ENCODE measurements around the gene PIEZO2.

Gene PIEZO2

DNA sequence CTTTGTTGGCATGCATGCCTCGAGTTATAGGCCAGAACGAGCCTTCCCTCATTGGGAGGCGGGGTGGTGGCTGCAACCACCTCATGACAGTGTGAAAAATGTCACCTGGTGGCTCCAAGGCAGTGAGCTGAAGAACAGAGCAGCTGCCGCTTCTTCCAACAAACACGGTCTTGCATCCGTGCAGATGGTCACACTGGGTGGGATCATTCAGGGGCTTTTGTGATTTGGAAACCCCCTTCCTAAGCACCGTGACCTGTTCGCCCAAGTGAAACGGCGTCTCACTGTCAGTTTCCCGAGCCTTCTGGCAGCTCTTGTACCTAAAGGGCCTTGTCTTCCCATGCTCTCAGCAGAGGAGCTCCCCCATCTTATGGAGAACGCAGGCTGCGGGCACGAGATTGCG, 463.9 kb downstream of the PIEZO2 start:
- TF ChIP-seq, protein P1, sequence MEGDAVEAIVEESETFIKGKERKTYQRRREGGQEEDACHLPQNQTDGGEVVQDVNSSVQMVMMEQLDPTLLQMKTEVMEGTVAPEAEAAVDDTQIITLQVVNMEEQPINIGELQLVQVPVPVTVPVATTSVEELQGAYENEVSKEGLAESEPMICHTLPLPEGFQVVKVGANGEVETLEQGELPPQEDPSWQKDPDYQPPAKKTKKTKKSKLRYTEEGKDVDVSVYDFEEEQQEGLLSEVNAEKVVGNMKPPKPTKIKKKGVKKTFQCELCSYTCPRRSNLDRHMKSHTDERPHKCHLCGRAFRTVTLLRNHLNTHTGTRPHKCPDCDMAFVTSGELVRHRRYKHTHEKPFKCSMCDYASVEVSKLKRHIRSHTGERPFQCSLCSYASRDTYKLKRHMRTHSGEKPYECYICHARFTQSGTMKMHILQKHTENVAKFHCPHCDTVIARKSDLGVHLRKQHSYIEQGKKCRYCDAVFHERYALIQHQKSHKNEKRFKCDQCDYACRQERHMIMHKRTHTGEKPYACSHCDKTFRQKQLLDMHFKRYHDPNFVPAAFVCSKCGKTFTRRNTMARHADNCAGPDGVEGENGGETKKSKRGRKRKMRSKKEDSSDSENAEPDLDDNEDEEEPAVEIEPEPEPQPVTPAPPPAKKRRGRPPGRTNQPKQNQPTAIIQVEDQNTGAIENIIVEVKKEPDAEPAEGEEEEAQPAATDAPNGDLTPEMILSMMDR (IDR thresholded peaks at IDR 0.05): no peak

DNA sequence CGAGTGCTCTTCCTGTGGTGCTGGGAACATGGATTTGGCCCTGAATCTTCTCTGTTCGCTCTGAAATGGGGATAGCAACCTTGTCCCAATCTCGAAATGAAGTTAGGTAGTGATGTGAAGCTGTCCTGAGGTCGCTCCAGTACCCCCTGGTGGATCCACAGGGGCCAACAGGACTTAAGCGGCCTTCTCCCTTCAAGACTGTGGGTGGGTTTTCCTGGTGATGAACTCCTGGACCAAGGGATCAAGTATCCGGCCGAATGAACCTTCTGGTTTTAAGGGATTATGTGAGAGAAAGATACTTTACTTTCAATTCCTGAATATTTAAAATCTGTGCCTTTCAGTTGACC, 467.0 kb downstream of the PIEZO2 start:
- TF ChIP-seq, protein P1 (IDR thresholded peaks at IDR 0.05): no peak

DNA sequence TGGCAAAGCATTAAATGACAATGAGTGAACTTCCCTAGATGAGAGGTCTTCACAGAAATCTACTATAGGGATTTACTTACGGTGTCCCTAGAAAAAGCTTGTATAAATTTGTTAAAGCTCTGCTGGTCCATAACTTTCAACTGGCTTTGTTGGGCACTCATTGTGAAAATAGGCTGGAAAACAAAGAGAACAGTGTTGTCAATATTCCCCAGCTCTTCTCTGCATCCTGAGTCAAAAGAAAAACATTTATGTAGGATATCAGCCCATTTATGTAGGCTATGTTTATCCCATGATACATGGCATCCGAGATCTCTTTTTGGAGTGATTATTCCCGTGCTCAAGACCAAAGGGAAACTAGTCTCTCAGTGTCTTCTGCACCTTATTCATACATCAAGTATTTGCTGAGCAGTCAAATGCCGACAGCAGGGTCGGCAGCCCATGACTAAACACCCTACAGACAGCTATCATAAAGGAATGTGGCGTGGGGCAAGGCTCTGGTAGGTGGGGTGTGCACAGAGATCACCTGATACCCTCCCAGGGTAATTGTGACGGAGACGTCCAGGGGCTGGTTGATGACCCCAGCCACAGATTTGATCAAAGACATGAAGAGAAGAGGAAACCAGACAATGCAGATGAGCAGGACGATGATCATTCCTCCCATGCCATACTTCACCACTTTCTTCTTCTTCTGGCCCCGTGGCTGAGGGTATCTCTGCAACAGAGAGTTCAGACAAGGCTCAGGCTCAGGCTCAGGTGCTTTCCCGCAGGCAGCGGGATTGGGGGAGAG, 467.6 kb downstream of the PIEZO2 start:
- TF ChIP-seq, protein P1 (IDR thresholded peaks at IDR 0.05): no peak

DNA sequence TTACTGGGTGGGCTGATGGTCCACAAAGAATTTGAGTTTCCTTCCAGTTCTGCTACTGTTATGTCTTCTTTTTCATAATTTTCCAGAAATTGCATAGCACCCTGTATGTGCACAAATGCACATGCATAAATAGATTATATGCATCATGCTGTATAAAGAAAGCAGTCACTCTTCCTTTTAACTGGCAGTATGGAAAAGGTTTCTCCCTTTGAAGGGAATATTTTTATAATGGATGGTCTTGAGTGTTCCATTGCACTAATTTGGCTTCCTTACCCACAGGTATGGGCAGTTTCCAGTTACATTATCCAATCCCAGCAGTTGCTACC, 469.1 kb downstream of the PIEZO2 start:
- TF ChIP-seq, protein P1 (IDR thresholded peaks at IDR 0.05): no peak

DNA sequence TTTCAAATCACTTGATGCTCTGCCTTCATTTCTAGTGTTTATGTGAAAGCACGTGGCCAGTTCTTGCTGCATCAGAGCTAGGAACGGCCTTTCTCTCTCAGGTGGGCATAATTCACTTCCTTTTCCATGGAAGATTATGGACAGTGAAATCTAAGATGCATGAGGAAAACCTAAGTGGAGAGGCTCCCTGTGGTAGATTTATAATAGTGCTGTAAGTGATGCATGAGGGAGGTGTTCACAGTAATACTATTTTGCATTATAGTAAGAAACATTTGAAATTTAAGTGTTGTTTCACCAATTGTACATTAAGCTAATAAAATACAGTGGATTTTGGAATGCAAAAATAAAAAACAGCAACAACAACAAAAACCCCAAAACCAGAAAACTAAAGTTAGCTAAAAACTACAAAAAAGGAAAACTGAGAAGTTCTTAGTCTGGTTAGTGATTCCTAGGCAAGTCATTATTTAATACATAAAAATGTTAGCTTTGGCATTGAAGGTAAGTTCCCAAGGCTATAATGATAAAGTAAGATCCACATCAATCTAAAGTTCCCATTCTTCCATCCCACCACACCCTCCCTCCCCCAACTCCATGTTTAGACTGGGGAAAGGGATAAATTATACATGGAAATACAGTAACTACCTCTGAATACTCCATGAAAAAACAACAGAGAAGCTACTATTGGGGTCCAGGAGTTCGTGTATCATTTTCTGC, 469.7 kb downstream of the PIEZO2 start:
- TF ChIP-seq, protein P1 (IDR thresholded peaks at IDR 0.05): no peak

DNA sequence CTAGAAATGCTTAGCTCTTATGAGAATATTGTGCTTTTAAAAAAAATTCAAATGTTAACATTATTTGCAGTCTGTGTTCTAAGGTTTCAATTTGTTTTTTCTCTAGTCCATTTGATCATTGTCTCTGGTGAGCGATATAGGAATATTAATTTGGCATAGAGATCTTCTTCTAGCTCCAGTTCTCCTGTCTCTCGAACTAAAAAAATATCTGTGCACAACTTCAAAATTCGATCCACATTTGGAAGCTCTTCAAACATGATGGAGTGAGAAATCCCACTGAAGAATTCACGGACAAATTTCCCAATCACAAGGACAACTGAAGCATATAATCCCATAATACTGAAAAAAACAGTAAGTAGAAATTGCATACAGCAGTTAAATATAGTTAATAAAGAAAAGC, 477.9 kb downstream of the PIEZO2 start:
- TF ChIP-seq, protein P1 (IDR thresholded peaks at IDR 0.05): no peak

DNA sequence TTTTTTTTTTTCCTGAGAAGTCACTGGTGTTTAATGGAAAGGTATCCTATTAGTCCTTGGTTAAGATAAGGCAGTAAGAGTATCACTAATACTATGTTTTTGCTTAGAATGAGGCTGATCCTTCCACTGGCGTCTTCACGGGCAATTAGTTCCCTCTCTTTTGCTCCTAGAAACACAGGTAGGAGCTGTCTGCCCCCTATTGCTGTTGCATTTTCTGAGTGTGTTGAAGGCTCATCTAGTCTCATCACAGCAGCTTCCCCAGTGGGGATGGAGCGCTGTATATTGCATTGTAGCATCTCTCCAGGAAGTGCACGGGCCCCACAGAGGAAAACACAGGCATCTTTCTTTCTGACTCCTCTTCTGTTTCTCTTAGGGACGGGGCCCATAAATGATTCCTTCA, 478.5 kb downstream of the PIEZO2 start:
- TF ChIP-seq, protein P1 (IDR thresholded peaks at IDR 0.05): no peak
